GM12865 (cell line): ENCODE results near the gene MYOM3.

Experiments used
- DNase-seq: peaks from one replicate; pipeline ENCODE4 v3.0.0; 2010; ENCODE audit warnings: low read depth
- H3K4me3 ChIP-seq: 2 replicates; pipeline ENCODE4 v1.5.1; 2011; ENCODE audit warnings: mild to moderate bottlenecking, low read depth, low read length, control low read depth
- TF ChIP-seq, protein P1 (sequence below): IDR thresholded peaks from 2 replicates; pipeline ENCODE4 v1.5.1; 2011; ENCODE audit warnings: low read length, control low read depth, low read depth, inconsistent platforms; ENCODE audit not compliant: insufficient read depth; ENCODE audit errors: missing control alignments

Gene MYOM3

DNA sequence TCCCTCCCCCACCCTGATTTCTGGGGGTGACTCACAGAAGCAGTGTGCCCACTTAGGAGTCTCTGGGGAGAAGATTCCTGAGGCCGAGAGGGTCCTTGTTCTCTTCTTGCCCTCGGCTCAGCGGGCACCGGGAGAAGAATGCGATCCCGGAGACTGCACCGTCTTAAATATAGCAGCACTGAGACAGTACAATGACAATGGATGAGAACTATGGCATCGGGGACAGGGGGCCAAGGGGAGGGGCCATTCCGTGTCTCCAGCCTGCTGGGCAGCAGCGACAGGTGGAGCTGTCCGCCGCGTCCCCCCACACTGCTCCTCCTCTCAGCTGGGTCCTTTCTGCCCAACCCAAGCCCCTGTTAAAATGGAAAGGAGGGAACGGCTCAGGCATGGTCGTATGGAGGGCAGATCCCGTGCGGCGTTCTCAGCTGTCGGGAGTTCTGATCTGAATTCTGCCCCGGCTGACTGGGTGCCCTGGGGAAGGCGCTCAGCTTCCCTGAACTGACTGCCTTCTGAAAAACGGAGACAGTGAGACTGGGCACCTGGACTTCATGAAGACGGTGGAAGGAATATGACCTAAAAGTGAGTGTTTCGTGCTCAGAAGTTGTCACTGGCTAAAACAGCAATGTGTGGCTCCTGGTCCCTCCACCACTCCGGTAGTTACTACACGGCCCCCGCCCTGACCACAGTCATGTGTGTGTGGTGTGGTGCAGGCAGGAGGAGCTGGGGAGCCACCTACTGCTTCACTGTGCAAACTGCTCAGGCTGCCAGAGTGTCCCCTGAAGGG lies at the start of gene MYOM3:
Gene MYOM3 (minus strand): TSS at position 140 of the 784 bp plus-strand sequence. CDS start 3,499 bp downstream, outside the sequence.
- TF ChIP-seq, protein P1, sequence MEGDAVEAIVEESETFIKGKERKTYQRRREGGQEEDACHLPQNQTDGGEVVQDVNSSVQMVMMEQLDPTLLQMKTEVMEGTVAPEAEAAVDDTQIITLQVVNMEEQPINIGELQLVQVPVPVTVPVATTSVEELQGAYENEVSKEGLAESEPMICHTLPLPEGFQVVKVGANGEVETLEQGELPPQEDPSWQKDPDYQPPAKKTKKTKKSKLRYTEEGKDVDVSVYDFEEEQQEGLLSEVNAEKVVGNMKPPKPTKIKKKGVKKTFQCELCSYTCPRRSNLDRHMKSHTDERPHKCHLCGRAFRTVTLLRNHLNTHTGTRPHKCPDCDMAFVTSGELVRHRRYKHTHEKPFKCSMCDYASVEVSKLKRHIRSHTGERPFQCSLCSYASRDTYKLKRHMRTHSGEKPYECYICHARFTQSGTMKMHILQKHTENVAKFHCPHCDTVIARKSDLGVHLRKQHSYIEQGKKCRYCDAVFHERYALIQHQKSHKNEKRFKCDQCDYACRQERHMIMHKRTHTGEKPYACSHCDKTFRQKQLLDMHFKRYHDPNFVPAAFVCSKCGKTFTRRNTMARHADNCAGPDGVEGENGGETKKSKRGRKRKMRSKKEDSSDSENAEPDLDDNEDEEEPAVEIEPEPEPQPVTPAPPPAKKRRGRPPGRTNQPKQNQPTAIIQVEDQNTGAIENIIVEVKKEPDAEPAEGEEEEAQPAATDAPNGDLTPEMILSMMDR = peak; percentile 28
- no peak within 1 kb of the TSS for H3K4me3 ChIP-seq
- DNase-seq = peak; percentile 66

DNA sequence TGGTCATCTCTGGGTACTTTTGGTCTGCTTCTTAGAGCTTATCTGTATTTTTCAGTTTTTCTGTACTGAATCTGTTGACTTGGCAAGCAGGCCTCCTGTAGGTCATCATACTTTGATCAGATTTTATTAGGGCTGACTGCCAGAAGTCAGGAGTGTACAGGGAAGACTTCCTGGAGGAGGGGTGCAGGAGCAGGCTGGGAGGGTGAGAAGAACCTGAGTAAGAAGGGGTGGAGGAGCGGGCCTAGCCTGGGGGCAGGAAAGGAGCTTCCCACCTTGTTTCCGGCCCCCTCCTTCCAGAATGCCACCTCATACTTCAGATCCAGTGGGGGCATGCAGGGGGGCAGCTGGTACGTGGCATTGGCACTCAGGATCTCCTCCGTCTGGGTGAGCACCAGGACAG lies 49.3 kb upstream of the MYOM3 start:
- no peak for DNase-seq
- TF ChIP-seq, protein P1 = no peak
- no peak overlapping the region for H3K4me3 ChIP-seq

DNA sequence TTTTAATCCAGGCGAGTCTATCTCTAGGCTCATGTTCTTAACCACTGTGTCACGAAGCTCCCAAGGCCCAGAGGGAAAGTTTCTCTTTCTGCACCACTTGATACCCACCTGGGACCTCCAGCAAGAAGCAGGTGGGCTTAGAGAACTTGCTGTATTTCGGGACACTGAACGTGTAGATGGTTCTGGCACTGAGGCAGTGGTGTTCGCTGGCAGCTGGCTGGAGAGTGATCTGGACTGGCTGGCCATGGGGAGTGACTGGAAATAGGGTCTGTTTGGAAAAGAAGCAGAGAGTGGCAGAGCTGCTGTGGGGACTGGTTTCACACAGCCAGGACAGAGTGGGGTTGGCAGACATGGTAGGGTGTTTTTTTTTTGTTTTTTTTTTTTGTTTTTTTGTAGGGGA lies 47.4 kb upstream of the MYOM3 start:
- no peak overlapping the region for H3K4me3 ChIP-seq
- TF ChIP-seq, protein P1 = no peak
- DNase-seq = no peak

DNA sequence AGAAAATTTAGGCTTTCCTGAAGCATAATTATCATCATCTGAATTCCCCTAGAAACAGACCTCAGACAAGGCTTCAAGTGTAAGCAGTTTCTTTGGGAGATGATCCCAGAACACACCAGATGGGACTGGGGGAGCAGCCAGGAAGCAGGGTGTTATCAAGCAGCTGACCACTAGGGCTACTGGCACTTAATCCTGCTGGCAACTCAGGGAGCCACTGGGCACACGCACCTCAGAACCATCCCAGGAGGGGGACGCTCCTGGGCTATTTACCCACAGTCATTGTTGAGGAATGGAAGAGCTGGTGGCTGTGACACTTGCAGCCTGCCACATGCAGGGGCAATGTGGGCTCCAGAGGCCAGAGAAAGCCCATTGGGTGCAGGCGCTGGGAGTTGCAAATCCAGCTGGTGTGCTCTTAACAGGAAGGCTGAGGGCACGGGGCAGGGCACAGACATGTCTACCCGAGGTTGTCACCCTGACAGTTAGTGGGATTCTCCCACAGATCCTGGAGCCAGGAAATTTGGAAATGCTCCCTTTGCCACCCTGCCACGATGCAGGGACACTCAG lies 46.1 kb upstream of the MYOM3 start:
- TF ChIP-seq, protein P1 = peak; percentile 15
- no peak overlapping the region for H3K4me3 ChIP-seq
- no peak for DNase-seq

DNA sequence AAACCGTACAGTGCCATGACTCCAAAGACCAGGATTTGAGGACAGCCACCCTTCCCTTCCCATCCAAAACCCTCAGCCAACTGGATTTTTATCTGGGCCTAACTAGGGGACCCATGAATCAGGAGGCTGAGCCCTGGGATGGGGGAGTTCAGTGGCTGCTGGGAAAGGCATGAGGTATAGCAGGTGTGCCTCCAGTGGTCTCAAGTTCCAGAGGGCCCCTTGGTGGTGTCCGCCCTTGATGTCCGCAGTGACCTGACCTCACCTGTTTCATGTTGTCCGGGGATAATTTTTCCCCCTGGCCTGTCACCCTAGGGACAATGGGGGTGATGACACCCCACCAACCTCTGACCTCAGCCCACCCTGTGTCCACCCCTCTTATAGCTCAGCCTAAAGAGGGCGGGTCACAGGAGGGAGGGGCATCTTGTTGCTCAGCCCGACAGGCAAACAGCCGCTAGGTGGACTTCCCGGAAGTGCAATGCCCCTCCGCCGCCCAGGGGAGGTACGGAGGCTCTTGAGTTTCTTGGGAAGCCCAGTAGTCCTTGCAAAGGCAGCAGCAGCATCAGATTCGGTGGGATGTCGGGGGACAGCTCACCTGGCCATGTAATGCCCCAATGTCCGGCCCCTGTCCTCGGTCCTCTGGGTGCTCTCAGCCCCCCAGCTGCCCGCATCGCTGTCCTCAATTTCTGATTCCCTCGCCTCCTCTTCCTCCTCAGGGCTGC lies 44.8 kb upstream of the MYOM3 start:
- DNase-seq = no peak
- H3K4me3 ChIP-seq = no peak overlapping the region
- TF ChIP-seq, protein P1 = no peak

DNA sequence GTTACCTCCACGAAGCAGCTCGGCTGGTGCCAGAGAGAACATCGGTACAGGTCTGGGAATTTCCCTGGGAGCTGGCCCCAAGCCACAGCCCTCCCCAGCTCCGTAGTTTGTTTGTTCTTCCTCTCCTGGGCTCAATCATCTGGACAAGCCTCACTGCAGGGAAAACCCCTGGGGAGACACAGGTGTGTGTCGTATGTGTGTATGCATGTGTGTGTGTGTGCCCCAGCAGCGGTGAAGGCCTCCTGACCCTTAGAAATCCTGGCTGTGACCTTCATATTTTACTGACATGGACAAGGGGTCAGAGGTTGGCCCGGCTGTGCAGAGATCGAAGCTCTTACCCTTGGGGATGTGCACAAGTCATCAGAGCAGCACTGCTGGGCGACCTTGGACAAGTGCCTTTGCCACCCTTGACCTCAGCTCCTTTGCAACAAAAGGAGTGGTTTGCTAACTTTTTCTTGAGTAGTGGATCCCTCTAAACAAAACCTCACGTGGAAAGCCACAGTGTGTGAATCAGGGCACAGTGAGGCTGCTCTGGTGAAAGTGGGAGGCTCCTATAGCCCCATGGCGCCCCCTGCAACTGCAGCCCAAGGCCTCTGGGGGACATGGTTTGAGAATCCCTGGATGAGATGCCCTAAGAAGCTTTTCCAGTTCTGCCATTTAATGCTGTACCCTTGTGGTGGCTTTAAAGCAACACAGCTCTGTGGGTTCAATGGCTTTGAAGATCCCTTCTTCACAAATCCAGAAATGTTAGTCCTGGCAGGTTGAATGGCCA lies 43.3 kb upstream of the MYOM3 start:
- peak; percentile 64 for DNase-seq
- H3K4me3 ChIP-seq = no peak overlapping the region
- TF ChIP-seq, protein P1 = no peak
